GM19043 (cell line): ENCODE results near the gene FOXN3.

Experiments
- ATAC-seq: cut with Tn5 transposase; IDR thresholded peaks from one replicate; pipeline ENCODE4 v1.9.1; 2021; ENCODE audit warnings: low read depth; ENCODE audit not compliant: unreplicated experiment

FOXN3 gene

GRCh38 chr14:89366864-89367778 is 49.9 kb downstream of the FOXN3 start:
- no peak for ATAC-seq

- ATAC-seq = peak; percentile 90
These were observed 51.8 kb downstream of the FOXN3 start for GRCh38 chr14:89365061-89365801.

- no peak for ATAC-seq
These were observed 52.7 kb downstream of the FOXN3 start for GRCh38 chr14:89364316-89364715.

- ATAC-seq = no peak
These were observed 56.8 kb downstream of the FOXN3 start for GRCh38 chr14:89360277-89360676.

GRCh38 chr14:89359477-89360222 is 57.4 kb downstream of the FOXN3 start:
- no peak for ATAC-seq

- ATAC-seq = no peak
These were observed 59.3 kb downstream of the FOXN3 start for GRCh38 chr14:89357655-89358297.

- no peak for ATAC-seq
These were observed 60.1 kb downstream of the FOXN3 start for GRCh38 chr14:89356927-89357326.

- no peak for ATAC-seq
These were observed 60.5 kb downstream of the FOXN3 start for GRCh38 chr14:89356496-89356895.

- ATAC-seq = no peak
These were observed 63.3 kb downstream of the FOXN3 start for GRCh38 chr14:89353766-89354113.

GRCh38 chr14:89352976-89353765 is 63.9 kb downstream of the FOXN3 start:
- ATAC-seq = no peak

- peak; percentile 82 for ATAC-seq
These were observed 65.3 kb downstream of the FOXN3 start for GRCh38 chr14:89351516-89352404.

- ATAC-seq = no peak
These were observed 65.9 kb downstream of the FOXN3 start for GRCh38 chr14:89351221-89351515.

GRCh38 chr14:89350152-89350551 is 66.9 kb downstream of the FOXN3 start:
- ATAC-seq = no peak

- no peak for ATAC-seq
These were observed 67.6 kb downstream of the FOXN3 start for GRCh38 chr14:89349171-89350008.

- ATAC-seq = no peak
These were observed 68.3 kb downstream of the FOXN3 start for GRCh38 chr14:89348722-89349121.

- ATAC-seq = no peak
These were observed 69.1 kb downstream of the FOXN3 start for GRCh38 chr14:89347885-89348284.

GRCh38 chr14:89344920-89345254 is 72.1 kb downstream of the FOXN3 start:
- ATAC-seq = no peak

- ATAC-seq = no peak
These were observed 73.7 kb downstream of the FOXN3 start for GRCh38 chr14:89343356-89343755.
